Inferior parietal cortex (tissue), 1 donor: ENCODE measurements around the gene PHETA1.
"Not testable (repeated sequence)": the region's sequence is repeated elsewhere in the genome, so short reads cannot be mapped to it uniquely, and the experiment has no call there.

Source experiments
- DNase-seq: peaks from one replicate; pipeline ENCODE4 v3.0.0-alpha.2; 2016; ENCODE audit errors: extremely low spot score

The PHETA1 gene

DNA sequence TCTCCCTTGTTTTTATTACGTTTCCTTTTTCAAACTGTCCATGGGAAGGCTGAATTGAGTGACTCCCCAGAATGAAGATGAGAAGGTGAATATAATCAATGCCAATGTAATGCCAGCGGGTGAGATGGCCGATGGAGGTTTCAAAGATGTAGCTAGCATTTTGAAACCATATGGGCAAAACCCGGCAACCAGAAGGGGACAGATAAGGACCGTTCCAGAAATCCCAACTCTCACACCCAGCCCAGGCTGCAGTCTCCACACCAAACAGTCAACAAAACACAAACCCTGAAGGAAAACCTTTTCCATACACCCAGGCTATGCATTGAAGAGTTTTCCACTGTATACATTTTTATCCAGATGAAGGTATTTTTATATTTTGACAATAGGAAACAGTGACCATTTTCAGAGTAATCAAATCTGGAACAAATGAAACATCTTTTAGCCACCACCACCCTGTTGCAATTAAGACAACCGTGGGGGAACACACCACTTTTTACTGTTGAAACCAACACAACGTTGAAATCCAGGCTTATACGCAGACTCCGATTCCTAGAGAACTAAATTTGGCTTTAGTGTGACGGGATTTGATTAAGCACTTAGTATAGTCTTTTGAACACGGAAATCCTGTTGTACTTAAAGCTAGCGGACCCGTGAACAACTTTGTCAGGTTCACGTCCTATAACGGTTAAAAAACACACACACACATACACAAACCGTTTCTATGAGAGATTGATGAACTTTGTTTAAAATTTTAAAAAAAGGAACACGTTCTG lies 19.0 kb downstream of the PHETA1 start:
- no peak for DNase-seq

DNA sequence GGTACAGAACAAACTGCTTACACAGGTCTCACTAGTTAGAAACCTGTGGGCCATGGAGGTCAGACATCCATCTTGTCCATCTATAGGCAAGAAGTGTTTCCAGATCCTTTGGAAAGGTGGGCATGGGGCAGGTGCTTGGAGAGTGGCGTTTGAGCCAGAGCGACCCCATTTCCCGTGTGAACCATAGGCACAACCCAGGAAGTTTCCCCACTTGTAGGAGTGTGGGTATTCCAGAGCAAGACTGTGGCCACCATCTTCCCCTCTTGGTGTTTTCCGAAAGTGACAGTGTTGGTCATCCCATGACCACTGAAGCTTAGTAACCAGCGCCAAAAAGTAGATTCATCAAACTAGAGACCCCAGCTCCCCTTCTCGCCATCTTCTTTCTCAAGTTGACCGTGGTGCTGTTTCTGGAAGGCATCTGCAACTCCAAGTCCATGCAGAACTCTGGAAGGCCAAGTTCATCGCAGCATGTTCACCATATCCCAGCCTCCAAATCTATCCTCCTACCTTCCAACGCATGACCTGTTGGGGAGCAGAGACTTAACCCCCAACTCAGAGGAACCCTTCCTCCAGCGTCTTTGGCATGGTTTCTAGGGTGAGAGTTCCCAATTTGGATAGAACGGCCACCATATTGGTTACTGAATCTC lies 19.7 kb downstream of the PHETA1 start:
- no peak for DNase-seq

DNA sequence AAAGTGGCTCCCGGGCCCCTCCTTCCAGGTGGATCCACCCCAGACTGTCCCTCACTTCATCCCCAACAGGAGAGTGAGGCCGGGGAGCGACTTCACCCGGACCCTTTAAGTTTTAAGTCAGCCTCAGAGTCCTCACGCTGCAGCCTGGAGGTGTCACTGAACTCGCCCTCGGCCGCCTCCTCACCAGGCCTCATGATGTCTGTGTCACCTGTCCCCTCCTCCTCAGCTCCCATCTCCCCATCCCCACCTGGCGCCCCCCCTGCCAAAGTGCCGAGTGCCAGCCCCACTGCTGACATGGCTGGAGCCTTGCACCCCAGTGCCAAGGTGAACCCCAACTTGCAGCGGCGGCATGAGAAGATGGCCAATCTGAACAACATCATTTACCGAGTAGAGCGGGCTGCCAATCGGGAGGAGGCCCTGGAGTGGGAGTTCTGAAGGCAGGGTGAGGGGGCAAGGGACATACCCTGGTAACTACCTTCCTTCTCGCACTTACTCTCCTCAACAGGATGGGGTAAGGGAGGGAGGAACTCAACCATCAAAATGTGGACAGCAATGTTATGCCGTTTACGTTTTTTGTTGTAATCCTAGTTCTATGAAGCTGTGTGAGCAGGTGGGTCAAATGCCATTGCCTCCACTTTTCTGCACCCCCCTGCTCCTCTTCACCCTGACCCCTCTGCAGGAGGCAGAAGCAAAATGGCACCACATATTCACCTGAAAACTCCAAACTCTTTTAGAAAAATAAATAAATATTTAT lies 20.8 kb downstream of the PHETA1 start:
- DNase-seq, result no peak

DNA sequence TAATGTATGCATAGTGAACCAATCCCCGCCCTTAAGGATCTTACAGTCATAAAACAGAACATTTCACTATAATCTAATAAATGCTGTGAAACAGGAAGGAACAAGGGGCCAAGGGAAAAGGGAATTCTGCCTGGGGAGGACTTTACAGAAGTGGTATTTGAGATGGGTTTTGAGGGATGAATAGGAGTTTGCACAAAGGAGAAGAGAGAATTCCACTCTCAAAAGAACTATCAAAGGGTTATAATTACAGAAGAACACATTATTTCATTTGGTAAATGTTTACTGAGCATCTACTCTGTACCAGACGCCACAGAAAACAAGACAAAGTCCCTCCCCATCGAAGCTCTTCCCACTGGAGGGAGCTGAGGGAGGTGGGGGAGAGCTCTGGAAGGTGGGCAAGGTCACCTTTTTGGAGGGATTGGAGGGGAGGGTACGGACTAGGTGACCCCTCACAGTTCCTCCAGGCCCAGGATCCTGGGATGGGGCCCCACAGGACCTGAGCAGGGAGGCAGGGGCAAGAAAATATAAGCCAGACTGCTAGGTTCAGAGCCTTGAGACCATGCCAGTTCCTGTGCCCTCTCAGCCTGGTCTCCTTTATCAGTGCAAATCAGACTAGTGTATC lies 24.5 kb downstream of the PHETA1 start:
- DNase-seq, result no peak

DNA sequence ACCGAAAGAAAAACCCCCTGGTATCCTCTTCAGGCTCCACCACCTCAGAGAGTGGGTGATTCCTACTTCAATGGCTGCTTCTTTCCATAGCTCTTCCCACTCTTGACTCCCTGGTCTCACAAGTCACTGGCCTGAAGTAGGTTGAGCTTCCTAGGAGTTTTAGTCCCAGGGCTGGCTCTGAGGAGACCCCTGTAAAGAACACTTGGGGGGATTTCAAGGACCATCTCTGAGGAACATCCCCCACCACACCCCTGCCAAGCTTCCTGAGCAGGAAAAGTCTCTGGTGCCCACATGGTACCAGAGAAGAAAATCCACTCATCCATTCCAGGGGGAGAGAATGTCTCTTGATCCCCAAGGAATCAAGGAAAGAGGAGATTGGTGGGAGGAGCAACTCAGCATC lies 25.7 kb downstream of the PHETA1 start:
- no peak for DNase-seq

DNA sequence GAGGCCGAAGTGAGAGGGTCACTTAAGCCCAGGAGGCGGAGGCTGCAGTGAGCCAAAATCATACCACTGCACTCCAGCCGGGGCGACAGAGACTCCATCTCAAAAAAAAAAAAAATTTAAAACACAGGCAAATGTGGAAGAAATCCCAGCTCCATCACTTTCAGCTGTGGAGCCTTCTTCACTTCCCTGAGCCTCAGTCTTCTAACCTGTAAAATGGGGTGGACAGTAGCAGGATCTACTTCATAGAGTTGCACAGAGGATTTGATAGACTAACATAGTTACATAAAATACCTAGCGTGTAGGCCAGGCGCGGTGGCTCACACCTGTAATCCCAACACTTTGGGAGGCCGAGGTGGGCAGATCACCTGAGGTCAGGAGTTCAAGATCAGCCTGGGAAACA lies 26.5 kb downstream of the PHETA1 start:
- no peak for DNase-seq

DNA sequence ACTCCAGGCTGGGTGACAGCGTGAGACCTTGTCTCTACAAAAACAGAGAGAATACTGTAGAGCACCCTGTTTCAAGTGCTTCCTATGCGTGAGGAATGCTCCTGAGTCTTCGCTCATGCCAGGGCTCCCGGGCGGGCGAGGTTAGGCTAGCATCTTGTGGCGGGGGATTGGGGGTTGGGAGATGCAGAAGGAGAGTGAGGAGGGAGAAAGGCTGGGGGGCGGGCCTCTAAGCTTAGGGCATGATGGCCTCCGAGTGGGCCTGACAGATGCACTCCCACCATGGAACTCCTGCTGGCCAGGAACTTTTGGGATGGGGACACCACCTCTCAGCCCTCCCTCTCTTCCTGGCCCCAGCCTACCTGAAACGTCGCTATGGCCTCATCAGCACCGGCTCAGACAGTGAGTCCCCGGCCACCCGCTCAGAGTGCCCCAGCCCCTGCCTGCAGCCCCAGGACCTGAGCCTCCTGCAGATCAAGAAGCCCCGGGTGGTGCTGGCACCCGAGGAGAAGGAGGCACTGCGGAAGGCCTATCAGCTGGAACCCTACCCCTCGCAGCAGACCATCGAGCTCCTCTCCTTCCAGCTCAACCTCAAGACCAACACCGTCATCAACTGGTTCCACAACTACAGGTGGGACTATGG lies 27.3 kb downstream of the PHETA1 start:
- DNase-seq, result no peak

DNA sequence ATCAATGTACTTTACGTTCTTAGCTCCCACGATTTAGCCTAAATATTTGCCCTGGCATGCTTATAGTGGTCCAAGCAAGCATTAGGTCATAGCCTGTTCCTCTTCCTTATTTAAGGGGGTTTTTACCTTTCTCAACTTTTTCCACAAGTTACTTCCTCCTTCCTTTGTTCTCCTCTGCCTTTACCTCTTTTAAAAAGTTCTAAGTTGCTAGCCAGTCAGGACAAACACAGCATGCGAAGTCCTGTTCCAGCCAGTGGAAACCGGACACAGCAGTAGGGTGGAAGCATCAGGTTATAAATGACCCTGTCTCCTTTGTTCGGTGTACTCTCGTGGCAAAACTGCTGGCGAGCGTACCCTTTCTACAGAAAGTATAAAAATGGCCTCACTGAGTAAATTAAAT lies 28.2 kb downstream of the PHETA1 start:
- not testable (repeated sequence) for DNase-seq

DNA sequence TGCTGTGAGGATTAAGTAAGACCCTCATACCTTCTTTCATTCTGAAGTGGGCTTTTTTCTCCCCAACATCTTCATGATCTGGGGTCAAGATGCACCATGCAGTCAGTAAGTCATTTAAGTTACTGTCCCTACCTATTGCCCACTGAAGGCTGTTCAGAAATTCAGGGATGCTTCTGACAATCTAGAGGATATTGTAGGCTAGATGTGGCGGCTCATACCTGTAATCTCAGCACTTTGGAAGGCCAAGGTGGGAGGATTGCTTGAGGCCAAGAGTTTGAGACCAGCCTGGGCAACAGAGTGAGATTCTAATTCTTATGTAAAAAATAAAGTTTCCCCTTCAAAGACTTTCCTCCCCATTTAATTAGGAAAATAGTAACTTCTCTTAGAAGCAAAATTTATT lies 28.7 kb downstream of the PHETA1 start:
- DNase-seq, result no peak

DNA sequence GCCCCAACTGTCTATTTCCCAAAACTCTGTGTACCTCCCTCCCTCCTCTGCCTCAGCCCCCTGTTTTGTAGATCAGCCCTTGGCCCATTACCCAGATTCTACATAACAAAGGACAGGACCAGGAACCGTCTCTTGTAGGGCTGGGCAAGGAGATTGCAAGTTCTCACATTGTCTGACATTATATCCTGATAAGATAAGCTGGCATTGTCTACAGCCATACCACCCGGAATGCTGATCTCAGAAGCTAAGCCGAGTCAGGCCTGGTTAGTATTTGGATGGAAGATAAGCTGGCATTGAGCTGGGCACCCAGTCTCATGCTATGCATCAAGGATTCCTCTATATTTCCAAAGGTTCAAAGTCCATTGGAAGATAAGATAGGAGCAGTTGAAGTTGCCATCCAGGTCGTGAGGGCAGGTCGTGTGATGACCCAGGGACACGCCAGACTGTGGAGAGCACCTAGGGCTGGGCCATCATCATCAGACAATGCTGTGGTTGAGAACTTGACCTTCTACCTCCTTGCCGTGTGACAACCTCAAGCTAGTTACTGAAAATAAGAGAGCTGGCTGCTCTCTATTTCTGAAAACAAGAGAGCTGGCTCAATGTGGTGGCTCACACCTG lies 29.5 kb downstream of the PHETA1 start:
- DNase-seq, result no peak

DNA sequence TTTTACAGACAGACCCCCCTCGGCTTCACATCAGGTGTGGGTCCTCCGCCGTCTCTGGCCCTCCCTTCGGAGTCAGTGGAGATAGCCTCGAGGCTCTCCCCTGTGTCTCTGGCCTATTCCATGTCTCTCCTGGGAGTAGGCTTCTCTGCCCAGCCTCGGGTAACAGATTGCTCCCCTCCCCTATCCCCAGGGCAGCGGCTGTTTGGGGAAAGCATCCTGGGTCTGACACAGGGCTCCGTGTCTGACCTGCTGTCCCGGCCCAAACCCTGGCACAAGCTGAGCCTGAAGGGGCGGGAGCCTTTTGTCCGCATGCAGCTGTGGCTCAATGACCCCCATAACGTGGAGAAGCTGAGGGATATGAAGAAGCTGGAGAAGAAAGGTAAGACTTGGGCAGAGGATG lies 30.8 kb downstream of the PHETA1 start:
- no peak for DNase-seq

DNA sequence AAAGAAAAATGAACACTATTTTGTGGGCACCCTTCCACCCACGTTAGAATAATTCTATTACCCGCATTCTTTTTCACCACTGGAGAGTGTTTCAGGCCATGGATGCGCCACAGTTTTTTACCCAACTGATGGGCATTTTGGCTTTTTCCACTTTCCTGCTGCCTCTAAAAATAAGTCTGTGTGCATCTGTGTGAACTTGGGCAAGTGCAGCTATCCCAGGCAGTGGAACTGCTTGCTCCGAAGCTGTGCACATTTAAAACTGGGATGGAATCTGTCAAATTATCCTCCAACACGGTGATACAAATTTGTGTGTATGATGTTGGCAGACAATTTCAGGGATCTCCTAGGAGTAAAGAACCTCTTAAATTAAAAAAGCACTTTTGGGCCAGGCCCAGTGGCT lies 31.5 kb downstream of the PHETA1 start:
- no peak for DNase-seq

DNA sequence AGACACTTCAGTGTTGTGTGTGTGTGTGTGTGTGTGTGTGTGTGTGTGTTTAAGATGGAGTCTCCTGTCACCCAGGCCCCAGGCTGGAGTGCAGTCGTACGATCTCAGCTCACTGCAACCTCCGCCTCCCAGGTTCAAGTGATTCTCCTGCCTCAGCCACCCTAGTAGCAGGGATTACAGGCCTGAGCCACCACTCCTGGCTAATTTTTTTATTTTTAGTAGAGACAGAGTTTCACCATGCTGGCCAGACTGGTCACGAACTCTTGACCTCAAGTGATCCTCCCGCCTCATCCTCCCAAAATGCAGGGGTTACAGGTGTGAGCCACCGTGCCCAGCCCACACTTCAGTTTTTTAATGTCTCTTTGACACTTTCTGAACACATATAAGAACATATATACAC lies 32.5 kb downstream of the PHETA1 start:
- not testable (repeated sequence) for DNase-seq

DNA sequence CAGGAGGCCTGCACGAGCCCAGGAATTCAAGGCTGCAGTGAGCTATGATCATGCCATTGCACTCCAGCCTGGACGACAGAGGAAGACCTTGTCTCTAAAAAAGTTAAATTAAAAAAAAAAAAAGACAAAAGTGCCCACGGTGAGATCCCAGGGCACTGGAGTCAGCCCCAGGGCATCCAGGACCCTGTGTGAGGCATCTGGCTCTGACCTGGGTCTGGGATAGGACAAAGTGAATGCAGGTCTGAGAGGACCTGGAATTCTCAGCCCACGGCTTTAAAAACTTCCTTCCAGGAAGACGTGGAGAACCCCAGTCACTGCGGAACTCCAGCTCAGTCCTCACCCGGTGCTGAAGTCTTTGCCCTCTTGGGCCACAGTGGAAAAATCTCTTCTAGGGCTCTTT lies 33.1 kb downstream of the PHETA1 start:
- DNase-seq, result no peak

DNA sequence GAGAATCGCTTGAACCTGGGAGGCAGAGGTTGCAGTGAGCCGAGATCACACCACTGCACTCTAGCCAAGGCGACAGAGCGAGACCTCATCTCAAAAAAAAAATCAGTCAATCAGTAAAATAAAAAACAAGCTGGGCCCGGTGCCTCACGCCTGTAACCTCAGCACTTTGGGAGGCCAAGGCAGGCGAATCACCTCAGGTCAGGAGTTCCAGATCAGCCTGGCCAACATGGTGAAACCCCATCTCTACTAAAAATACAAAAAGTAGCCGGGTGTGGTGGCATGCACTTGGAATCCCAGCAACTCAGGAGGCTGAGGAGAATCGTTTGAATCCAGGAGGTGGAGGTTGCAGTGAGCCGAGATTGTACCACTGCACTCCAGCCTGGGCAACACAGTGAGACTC lies 33.6 kb downstream of the PHETA1 start:
- DNase-seq, result not testable (repeated sequence)

DNA sequence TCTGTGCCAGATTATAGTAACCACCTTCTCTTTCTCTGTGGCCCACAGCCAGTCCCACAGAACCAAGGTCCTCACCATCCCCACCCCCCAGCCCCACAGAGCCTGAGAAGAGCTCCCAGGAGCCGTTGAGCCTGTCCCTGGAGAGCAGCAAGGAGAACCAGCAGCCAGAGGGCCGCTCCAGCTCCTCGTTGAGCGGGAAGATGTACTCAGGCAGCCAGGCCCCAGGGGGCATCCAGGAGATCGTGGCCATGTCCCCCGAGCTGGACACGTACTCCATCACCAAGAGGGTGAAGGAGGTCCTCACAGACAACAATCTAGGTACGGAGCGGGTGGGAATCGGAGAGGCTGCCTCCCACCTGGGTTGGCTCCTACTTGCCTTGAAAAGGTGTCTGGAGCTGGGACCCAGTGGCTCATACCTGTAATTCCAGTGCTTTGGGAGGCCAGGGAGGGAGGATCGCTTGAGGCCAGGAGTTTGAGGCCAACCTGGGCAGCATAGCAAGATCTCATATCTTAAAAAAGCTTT lies 34.4 kb downstream of the PHETA1 start:
- DNase-seq, result no peak

DNA sequence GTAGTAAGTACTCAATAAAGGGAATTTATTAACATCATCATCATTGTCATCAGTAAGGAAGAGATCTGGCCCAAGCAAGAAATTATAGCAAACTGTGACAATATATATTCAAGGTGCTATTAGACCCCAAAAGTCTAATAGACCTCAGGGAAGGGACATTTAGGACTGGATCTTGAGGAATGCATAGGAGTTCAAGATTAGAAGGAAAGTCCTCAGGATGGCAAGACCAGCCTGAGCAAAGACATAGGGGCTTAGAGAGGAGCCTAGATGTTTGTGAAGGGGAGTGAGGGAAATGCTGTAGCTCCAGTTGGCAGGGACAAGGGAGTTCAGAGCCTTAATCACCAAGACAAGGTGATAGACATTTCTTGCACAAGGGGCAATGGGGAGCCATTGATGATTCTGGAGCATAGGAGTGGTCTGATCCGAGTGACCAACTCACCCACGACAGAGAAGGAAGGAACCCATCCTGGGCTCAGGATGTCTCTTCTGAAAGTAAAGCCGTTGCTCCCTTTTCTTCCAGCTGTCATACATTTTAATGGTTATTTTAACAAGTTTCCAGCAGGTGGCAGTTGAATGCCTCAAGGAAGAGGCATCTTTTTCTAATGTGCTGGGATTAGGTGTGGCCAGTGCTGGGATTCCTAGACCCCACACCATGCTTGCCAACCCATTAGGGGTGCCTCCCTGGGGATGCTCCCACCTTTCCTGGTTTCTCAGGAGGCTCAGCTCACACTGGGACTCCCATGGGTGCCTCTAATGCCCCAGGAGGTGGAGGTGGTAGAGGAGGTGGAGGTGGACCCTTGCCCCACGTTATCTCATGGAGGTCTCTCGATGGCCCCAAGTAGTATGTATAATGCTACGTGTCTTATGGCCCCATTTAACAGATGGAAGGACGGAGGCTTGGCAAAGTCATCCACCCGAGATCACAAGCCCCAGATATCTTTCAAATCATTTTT lies 37.8 kb downstream of the PHETA1 start:
- peak; percentile 38 for DNase-seq

DNA sequence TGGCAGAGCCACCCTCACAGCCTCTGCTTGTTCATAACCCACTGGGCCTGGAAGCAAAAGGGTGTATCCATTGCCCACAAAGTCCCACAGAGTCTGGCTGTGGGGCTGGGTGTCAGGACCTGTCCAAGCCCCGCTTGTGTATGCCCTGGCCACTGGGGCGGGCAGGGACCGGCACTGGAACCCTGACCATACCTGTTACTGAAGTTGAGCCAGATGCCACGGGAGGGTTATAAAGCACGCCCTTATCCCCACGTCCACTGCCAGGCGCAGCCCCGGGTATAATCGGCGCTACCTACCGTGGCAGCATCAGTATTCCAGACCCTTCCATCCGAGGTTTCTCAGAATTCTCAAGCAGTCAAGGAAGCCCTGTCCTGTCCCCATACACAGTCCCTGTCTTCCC lies 40.8 kb downstream of the PHETA1 start:
- DNase-seq, result no peak

DNA sequence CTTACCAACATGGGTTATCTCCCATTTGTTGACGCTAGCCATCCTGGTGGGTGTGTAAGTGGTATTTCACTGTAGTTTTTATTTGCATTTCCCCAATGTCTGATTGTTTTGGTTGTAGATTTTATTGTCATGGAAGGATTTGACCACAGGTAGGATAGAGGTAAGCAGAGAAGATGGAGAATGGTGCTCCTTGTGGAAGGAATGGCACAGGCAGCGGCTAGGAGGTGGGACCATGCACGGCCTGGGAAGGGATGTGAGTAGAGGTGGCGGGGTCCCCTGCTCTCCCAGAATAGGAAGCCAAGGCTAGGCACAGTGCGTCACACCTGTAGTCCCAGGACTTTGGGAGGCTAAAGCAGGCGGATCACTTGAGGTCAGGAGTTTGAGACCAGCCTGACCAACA lies 41.4 kb downstream of the PHETA1 start:
- no peak for DNase-seq
